GM18861 (cell line): ENCODE data around the gene TMEM229B.
"Not testable (repeated sequence)": the region's sequence is repeated elsewhere in the genome, so short reads cannot be mapped to it uniquely, and the experiment has no call there.

Experiments used
- ATAC-seq: cut with Tn5 transposase; IDR thresholded peaks from one replicate; pipeline ENCODE4 v1.9.1; 2021; ENCODE audit not compliant: unreplicated experiment

Gene TMEM229B

DNA sequence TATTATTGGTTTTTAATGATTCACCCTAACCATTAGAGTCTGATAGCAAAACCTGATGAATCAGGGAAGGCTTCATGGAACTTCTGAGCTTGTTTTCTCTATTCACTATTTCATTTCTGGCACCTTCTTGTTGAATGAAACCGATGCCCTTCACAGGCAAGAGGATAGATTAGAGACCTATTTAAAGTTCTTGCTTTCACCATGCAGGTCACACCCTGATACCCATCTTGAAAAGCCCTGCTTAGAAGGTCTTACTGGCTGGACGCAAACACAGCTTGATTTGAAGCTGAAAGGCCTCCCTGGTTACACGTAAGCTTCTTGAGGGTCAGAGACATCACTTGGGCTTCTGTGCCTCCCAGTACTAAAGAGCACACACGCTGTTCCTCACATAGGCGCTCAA lies 29.2 kb downstream of the TMEM229B start:
- no peak for ATAC-seq

DNA sequence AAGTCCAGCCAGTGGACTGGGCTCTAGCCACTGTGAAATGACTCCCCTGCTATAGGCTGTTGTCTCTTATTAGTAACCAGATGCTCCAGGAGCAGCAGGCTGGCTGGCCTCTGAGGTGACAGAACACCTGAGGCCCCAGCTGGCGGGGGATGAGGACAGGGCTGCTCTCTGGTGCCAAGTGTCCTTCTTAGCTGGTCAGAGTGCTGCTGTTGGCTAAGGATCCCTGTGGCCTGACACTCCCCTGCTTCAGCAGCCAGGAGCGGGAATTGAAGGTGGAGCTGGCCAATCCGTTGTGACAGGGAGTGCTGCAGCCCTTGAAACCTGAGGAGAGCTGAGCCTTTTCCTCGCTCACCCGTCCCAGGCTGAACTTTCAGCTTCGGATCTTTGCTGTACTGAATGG lies 30.7 kb downstream of the TMEM229B start:
- ATAC-seq = no peak

DNA sequence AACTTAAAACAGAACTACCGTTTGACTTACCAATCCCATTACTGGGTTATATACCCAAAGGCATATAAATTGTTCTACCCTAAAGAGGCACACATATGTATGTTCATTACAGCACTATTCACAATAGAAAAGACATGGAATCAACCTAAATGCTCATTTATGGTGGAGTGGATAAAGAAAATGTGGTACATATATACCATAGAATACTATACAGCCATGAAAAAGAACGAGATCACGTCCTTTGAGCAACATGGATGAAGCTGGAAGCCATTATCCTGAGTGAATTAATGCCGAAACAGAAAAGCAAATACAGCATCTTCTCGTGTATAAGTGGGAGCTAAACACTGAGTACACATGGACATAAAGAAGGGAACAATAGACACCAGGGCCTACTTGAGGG lies 31.8 kb downstream of the TMEM229B start:
- no peak for ATAC-seq

DNA sequence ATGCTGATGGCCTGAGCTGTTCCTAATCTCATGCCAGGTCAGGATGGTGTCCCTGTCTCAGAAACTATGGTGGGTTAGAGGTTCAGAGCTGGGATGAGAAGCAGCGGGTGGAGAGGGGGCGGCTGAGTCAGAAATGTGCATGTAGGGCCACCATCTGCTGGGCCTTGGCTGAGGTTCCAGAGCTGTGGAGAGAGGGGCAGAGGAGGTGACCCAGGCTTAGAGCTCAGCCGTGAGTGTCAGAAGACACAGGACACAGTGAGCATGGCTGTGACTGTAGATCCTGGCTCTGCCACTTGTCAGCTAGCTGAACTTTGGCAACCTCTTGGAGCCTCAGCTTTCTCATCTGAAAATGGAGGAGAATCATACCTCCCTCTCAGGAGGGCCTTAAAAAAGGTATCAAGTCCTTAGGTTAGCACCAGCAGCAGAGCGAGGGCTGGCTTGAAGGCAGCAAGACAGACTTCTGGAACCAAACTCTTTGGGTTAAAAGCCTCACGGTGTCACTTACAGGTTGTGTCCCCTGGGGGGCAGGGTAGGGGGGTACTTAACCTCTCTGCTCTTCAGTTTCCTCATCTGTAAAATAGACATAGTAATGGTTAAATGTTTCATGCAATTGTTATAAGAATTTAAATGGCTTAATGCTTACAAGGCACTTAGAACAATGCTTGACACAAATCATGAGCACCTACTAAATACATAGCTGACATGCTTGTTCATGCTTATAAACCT lies 34.8 kb downstream of the TMEM229B start:
- ATAC-seq = no peak

DNA sequence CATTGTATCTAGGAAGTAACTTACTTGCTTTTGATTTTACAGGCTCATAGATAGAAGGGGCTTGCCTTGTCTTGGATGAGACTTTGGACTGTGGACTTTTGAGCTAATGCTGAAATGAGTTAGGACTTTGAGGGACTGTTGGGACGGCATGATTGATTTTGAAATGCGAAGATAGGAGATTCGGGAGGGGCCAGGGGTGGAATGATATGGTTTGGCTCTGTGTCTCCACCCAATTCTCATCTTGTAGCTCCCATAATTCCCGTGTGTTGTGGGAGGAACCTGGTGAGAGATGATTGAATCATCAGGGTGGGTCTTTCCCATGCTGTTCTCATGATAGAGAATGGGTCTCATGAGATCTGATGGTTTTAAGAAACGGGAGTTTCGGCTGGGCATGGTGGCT lies 36.9 kb downstream of the TMEM229B start:
- ATAC-seq = not testable (repeated sequence)

DNA sequence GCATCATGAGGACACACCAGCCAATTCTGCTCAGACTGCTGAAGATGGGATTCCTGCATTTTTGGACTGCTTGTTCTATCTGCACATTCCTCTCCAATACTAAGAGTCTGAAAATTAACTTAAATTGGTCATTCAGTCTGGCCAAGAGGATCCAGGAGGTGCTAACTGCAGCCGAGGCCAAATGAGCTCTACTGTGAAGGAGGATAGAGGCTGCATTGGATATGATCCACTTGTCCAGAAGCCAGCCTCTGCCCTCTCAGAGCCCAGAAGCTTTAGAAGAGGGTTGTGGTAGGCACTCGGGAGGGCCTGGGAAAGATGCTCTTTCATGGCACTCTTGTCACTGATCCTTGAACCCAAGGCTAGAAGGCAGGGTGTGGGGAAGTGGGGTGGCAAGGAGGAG lies 39.4 kb downstream of the TMEM229B start:
- no peak for ATAC-seq

DNA sequence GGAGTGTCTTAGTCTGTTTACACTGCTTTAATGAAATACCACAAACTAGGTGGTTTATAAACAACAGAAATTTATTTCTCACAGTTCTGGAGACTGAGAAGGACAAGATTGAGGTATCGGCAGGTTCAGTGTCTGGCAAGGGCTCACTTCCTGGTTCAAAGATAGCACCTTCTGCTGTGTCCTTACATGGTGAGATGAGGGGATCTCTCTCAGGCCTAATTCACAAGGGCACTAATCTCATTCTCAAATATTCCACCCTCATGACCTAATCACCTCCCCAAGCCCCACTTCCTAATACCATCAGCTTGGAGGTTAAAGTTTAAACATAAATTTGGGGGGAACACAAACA lies 41.5 kb downstream of the TMEM229B start:
- ATAC-seq = no peak

DNA sequence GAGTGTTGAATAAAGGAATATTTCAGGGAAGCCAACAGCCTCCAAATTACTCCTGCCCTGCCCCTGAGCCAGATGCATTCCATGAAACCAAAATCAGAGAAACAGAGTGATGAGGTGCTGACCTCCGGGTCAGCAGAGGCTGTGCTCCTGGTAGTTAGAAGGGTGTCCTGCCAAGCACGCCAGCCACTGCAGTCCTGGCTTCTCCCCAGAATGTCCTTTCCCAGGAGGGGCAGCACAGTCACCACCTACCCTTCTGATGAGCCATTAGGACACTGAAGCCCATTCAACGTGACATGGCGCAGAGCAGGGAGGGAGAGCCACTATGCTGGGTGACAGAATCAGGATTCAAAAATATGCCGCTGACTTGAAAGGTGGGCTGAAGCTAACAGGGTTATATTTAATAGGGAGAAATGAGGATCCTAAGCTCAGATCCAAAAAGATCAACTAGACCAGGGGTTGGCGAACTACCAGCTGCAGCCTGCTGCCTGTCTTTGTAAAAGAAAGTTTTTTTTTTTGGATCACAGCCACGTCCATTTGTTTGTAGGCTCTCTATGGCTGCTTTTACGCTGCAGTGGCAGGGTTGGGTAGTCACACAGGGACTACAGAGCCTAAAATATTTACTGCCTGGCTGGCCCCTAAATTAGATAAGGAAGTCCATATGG lies 42.0 kb downstream of the TMEM229B start:
- no peak for ATAC-seq

DNA sequence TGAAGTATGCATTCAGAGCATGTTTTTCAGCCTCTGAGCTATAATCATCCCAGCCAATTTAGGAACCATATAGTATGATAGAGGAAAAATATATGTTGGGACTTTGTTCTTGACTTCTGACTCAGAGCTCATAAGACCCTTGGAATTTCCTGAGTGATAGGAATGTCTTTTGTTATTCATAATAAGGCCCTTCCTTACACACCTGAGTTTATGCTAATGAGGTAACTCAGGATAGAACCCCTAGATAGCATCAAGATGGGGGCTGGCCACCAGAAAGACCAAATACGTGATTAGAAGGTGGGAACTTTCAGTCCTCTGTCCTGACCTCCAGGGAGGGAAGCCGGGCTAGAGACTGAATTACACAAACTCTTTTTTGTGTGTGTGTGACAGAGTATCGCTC lies 44.1 kb downstream of the TMEM229B start:
- ATAC-seq = no peak

DNA sequence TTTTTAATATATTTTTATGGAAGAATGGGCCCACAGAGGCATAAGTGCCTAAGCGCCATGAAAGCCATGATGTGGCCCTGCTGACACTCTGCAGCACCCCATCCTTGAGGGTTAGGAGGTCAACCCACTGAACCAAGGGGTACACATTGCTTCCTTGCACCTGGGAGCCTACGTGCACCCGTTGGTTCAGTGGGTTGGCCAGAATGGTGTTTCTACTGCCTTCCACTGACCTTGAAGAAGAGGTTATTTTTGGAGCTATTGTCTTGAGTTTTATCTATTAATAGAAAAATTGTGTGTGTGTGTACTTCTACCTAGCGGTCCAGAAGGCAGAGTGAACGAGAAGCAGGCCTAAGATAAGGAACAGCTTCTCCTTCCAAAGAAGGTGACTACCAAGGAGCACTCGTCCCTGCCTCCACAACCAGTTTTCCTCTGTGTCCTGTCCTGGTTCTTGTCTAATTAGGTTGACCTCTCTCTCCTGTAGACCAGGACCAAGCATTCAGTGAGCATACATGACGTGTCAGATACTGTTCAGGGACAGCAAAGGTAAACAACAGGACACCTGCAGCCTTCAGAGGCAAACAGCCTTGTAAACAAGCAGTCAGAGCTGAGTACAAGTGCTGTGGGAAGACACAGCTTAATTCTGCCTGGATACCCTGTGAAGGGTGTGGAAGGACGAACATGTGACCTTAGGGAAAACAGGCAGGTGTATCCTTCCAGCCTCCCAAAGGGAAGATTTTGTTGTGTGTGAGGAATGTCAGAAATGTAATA lies 46.2 kb downstream of the TMEM229B start:
- no peak for ATAC-seq

DNA sequence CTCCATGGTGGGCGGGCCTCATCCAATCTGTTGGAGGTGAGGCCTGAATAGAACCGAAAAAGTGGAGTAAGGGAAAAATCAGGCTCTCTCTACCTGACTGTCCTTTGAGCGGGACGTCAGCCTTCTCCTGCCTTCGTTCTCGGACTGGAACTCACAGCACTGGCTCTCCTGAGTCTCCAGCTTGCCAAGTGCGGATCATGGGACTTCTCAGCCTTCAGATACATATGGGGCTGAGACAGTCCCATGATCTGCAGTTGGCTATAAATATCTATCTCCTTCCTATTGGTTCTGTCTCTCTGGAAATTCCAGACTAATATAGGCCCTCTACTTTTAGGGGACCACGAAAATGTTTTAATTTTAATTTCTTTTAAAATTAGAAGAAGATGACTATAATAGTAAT lies 46.8 kb downstream of the TMEM229B start:
- ATAC-seq = no peak

DNA sequence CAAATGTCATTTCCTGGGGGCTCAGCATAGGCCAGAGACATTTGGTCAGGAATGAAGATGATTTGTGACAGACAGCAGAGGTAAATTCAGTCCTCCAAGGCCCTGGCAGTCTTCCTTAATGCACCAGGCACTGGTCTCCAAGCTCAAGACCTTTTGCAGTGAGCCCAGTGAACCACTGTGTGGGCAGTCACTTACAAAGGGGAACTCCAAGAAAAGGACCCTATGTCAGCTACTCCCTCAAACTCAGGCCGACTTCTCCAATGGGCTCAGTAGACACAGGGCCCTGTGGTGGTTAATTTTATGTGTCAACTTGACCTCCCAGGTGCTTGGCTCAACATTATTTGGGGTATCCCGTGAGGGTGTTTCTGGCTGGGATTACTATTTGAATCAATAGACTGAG lies 47.3 kb downstream of the TMEM229B start:
- no peak for ATAC-seq

DNA sequence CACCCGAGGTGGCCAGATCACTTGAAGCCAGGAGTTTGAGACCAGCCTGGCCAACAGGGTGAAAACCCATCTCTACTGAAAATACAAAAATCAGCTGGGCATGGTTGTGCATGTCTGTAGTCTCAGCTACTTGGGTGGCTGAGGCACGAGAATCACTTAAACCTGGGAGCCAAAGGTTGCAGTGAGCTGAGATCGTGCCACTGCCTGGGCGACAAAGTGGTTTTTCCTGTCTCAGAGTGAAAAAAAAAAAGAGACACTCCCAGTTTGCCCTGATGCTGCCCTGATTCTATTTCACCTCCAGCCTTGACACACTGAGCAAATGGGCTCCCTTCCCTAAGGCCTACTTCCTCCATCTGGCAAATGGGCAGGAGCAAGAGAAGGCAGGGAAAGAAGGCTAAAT lies 48.0 kb downstream of the TMEM229B start:
- no peak for ATAC-seq

DNA sequence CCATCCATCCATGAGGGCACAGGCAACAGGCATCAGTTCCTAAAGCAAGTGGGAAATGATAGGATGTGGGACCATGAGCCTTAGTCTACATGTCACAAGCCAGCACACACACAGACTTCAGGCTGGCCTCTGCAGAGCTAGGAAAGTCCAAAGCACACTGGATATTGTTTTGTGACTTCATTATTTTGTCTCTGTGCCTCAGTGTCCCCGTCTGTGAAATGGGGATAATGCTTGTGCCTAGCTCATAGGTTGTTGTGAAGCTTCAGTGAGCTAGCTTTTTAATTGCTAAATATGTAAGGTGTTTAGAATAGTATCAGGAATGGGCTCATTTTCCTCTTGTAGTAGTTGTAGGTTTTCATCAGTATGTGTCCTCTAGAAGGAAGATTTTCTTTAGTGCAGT lies 49.6 kb downstream of the TMEM229B start:
- no peak for ATAC-seq

DNA sequence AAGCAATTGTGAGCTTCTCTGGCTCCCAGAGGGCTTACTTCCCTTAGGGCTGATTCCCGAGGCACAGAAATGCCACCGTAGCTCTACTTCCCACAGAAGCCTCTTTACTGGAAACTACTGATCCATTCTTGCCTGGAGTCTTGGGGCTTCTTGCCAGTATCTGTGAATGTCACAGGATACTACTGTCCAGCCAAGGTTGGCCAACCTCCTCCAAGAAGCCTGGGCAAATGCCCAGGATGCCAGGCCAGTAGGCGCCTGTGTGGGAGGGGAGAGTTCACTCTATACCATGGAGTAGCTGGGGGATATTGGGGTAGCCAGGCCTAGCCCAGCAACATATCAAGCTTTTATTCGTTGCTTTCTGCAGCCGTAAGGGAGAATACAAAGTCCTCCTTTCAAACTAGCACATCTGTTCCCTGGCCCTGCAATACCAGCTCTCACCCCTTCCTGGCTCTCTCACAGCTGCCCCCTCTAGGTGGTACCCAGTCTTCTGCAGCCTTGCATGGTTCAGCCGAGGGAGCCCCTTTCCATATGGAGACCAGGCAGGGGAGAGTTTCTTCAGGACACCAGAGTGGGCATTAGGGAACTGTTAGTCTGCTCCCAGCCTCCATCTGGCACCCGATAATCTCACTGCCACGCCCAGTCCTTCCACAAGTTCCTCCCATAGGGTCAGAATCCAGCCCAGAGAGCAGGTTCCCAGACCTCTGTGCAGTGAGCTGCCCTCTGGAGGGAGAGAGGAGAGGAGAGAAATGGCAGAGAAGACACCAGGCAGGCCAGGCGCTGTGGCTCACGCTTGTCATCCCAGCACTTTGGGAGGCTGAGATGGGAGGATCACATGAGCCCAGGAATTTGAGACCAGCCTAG lies 52.3 kb downstream of the TMEM229B start:
- no peak for ATAC-seq

DNA sequence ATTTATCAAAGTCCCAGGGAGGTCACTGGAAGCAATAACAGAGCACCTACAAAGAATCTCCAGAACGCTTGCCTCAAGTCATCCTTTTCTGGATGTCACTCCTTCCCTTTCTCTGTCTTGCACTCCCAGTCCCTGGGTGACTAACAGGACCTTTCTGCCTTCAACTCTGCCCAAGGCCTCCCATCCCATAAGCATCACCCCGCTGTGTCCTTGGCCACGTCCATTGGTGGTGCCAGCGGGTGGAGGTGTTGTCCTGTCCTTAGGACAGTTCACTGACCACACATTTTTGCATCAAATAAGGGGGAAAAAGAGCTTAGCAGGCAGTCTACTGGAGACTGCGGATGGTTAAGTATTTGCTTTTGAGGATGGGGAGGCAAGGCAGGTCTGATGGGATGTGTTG lies 52.9 kb downstream of the TMEM229B start:
- no peak for ATAC-seq

DNA sequence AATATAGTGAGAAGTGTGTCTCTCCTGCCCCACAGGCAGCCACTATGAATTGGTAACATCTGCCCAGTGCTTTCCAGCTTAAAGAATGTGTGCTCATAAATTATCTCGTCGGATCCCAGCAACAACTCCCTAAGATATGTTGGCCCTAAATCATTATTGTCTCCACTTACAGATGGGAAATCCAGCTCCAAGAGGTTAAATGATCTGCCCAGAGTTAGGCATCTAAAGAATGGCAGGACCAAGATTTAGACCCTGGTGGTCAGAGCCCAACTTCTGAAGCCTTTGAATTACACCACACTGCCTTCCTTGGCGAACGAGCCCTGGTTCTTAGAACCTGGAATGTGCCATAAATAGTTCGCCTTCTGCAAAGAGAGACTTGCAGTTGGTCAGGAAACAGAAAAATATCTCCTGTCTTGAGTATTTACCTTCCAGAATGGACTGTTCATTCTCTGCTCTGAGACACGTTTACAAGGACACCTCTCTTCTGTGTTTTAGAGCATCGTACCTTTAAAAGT lies 56.4 kb downstream of the TMEM229B start:
- ATAC-seq = no peak

DNA sequence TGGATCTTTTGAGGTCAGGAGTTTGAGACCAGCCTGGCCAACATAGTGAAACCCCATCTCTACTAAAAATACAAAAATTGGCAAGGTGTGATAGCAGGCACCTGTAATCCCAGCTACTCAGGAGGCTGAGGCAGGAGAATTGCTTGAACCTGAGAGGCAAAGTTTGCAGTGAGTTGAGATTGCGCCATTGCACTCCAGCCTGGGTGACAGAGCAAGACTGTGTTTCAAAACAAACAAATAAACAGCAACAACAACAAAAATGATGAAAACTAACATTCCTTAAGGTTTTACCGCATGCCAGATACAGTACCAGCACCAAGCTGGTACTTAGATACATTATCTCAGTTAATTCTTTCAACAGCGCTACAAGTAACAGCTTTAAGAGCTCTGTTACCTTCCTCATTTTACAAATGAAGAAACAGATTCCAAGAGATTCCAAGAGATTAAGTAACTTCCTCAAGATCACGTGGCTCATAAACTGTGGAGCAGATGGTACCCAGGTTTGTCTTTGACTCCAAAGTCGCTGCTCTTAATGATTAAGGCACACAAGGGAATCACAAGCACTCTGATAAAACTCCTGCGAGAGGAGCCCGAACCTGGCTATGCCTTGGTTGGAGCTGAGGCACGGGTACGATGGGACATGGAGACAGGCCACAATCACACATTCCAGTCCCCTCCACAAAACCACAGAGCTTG lies 58.9 kb downstream of the TMEM229B start:
- ATAC-seq = no peak

DNA sequence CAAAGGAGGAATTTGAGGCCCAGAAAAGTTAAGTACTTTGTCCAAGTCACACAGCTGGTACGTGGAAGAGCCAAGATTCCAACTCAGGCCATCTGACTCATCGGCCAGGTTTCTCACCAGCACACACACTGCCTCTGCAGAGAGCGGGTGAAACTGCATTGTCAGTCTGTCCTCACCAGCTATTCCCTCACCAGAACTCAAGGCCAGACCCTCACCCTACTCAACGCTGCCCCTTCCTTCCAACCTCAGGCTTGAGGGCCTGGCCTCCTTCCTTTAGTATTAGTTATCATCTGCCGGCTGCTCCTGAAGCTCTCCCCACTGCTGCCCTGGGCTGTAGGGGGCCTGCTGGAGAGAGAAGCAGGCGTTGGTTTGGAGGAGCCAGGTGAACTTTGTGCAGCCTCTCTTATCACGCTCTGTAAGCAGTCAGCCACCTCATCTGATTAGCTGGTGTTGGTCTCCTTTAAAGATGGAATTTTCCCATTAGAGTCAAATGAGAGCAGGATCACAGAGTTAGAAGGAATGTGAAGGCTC lies 60.0 kb downstream of the TMEM229B start:
- no peak for ATAC-seq

DNA sequence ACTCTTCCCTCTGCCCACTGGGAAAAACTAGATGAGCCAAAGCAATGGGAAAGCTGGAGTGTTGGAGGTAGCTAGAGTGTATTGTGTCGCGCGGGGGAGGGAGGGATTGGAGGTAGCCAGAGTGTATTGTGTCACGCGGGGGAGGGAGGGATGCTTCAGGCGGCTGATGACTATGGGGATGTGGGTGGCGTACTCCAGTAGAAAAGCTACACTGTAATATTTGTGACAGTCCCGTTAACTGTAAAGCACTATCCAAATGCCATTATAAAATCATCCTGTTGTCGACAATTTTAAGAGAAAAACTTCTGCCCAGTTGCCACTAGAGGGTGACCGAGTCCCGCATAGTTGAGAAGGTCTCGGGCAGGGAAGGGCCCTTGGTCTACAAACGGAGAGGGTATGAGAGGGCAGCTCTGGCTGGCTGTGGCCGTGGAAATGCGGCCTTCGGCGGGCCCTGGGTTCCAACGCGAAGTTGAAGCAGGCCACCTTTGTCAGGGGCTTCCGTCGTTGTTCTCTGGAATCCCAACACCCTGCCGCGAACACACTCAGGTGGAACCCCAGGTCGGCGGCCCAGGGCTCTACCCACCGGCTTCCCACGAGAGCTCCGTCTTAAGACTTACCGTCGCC lies 61.4 kb downstream of the TMEM229B start:
- no peak for ATAC-seq
